NCI-H1092 (cell line): ENCODE measurements around the gene BDKRB1.
"Not testable (repeated sequence)": the region's sequence is repeated elsewhere in the genome, so short reads cannot be mapped to it uniquely, and the experiment has no call there.

ENCODE experiments used
- DNase-seq: peaks from one replicate; lab custom pipeline; 2025; lab: John Stamatoyannopoulos, UW

Gene BDKRB1

DNA sequence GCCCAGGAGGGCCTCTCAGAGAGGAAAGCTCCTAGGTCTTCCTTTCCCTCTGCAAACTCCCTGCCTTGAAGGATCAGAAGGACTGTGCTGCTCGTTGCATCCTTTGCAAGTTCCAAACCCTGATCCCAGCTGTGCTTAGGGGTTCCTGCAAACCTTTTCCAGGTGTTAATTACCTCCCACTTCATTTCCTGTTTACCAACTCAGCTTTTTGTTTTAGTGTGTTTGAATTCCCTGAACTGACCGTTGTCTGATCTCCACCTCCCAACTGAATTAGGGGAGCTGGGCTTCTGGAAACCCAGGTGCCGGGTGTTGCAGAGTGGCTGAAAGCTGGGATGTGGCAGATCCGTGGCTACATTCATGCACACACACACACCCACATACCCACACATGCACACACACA, 20.6 kb upstream of the BDKRB1 start:
- DNase-seq: no peak

DNA sequence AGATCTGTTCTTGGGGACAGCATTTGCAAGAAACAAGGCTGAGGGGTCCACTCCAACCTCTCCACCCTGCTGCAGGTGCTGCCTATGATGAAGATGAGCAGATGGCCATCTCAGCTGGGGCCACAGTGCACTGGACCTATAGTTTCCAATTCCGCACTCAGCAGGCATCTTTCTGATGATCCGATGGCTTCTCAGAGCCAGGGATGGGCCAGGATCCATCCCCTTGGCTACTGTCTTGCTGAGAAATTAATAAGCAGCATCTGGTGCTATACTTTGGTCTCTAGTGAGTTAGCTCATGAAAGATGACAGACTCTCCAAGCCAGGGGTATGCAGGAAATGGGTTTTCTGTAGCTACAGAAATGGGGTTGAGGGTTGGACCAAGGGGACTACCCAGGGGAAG, 18.4 kb upstream of the BDKRB1 start:
- no peak for DNase-seq

DNA sequence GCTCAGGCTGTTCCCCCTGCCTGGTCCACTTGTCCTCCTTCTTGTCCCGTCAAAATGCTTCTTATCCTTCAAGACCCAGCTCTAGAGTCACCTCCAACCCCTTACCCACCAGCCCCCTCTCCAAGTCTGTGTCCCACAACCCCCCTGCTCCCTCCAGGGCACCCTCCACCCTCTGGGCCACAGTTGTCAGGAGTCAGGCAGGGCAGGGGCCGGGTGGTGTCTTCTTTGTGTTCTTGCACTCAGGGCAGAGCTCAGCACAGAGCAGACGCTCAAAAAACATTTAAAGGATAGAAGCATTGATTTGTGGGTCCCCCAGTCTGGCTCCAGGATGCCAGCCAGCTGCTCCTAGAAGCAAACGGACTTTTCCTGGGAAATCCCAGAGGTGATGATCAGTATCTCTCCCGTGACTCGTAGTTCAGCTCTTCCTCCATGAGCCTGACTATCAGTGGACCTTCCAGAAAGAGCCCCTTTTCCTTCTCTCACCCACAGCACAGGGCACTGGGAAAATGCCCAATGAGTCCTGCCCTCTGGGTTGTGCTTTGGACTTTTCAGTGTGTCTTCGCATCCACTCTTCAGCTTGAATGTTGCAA, 17.2 kb upstream of the BDKRB1 start:
- DNase-seq: no peak

DNA sequence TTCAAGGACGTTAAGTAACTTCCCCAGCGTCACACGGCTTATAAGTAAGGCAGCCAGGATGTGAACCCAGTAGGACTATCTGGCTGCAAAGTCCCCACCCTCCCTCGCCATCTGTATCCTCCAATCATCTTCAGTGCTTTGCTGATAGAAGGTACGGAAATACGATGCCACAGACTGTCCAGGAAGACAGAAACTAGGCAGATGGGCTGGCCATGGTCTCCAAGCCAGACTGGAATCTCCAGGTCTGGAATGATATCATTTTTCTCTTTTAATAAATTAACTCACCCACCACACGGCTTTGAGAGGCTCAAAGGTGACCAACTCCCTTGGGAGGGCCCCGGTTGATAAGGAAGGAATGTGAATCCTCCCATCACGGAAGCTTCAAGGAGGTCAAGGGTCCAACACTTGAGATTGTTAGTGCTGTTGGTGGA, 16.3 kb upstream of the BDKRB1 start:
- no peak for DNase-seq

DNA sequence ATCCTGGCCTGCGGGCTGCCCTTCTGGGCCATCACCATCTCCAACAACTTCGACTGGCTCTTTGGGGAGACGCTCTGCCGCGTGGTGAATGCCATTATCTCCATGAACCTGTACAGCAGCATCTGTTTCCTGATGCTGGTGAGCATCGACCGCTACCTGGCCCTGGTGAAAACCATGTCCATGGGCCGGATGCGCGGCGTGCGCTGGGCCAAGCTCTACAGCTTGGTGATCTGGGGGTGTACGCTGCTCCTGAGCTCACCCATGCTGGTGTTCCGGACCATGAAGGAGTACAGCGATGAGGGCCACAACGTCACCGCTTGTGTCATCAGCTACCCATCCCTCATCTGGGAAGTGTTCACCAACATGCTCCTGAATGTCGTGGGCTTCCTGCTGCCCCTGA, 15.4 kb upstream of the BDKRB1 start:
- DNase-seq: no peak

DNA sequence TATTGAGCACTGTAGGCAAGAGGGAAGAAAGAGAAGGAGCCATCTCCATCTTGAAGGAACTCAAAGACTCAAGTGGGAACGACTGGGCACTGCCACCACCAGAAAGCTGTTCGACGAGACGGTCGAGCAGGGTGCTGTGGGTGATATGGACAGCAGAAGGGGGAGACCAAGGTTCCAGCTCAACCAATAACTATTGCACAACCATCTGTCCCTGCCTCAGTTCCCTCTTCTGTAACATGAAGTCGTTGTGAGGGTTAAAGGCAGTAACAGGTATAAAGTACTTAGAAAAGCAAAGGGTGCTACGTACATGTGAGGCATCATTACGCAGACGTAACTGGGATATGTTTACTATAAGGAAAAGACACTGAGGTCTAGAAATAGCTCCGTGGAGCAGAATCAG, 13.9 kb upstream of the BDKRB1 start:
- no peak for DNase-seq

DNA sequence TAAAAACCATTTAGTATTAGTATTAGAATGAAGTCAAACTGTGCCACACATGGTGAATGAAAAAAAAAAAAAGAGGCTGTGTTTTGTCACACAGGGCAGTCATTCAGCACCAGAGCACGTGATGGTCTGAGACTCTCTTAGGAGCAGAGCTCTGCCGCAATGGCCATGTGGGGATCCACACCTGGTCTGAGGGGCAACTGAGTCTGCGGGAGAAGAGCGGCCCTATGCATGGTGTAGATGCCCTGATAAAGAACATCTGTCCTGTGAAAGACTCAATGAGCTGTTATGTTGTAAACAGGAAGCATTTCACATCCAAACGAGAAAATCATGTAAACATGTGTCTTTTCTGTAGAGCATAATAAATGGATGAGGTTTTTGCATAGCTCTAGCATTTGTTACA, 12.2 kb upstream of the BDKRB1 start:
- DNase-seq: no peak

DNA sequence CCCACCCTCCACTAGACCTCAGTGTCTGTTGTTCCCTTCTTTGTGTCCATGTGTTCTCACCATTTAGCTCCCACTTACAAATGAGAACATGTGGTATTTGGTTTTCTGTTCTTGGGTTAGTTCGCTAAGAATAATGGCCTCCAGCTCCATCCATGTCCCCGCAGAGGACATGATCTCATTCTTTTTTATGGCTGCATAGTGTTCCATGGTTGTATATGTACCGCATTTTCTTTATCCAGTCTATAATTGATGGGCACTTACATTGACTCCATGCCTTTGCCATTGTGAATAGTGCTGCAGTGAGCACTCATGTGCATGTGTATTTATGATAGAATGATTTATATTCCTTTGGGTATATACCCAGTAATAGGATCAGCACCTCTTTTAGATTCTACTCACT, 10.9 kb upstream of the BDKRB1 start:
- DNase-seq: not testable (repeated sequence)

DNA sequence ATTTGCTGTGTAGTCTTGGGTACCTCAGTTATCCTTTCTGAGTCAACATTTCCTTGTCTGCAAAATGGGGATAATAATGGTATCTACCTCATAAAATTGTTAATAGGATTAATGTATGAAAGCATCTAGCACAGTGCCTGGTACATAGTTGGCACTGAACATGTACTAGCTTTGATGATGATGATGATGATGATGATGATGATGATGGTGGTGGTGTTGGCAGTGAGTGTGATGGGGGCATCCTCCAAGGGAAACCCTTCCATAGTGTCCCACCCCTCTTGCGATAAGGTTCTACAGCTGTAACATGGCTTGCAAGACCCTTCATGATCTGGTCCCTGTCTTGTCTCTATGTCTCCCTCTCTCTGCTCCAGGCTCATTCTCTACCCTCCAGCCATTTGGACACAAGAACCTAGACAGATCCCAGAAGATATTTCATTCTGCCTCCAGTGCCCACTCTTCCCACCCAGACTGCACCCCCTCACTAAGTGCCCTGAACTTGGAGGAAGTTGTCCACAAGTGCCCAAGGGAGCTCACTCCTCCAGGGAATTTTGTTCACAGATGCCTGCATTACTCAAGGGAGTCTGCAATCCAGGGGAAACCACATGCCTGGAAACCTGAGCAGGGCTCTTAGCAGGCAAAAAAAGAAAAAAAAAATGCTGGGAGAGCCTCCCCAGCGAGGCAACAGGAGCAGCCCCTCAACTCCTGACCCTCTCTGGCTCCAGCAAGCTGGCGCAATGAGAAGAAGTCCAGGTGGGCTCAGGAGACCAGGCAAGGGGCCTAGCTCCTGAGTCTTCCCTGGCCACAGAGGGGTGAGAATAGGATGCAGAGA, 10.1 kb upstream of the BDKRB1 start:
- no peak for DNase-seq

DNA sequence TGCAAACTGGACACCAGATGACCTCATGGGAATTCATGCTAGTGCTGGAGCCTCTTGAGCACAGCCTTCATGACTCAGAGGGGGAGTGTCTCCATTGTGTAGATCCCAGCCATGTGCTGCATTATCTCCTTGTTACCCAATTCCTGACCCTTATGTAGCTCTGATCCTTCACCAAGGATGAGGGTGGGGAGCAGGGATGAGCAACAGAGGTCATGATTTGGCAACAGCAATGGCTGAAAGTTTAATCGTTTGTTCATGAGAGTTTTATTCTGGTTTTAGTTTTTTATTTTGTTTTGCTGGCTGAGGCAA, 9.5 kb upstream of the BDKRB1 start:
- no peak for DNase-seq

DNA sequence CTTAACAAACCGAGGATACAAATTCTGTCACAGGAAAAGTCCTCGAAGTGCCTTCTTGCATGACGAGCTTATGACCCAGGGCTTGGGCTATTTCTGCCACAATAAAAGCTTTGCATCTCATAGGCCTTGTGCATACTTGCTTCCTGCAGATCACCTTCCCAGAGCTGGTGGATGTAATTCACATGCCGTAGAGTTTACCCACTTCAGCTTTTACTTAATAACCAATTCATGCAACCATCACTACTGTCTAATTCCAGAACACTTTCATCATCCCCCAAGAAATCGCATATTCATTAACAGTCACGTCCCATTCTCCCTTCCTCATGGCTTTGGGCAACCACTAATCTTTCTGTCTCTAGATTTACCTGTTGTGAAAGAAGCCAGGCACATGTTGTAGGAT, 9.0 kb upstream of the BDKRB1 start:
- DNase-seq: no peak

DNA sequence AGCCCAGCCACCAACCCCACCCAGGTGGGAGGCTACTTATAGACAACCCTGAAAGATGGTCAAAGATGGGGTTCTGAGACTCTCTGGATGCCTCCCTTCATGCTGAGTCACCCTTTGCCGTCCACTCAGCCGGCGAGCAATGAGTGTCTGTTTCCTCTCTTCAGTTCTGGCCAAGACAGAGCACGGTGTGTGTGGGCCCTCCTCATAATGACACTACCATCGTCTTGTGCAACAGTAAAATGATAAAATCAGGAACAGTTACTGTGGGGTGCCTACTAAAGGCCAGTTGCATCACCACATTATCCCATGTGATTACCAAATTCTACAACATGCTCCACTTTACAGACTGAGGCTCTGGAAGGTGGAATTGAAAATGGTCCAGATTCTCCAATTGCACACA, 7.0 kb upstream of the BDKRB1 start:
- no peak for DNase-seq

DNA sequence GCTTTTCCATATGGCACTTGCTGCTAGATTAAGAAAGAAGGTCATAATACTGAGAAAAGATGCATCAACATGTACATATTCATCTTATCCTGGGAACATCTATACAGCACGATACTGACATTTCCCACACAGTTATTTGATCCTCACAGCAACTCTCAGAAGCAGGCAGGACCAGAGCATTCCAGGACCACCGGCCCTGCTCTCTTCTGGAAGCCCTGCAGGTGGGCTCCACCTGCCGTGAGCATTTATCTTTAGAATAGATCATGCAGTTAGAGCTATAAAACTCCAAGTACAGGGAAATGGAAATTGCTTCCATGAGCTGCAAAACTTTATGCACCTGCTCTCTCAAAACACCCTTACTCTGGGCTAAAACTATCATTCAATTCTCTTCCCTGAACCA, 5.5 kb upstream of the BDKRB1 start:
- DNase-seq: no peak

DNA sequence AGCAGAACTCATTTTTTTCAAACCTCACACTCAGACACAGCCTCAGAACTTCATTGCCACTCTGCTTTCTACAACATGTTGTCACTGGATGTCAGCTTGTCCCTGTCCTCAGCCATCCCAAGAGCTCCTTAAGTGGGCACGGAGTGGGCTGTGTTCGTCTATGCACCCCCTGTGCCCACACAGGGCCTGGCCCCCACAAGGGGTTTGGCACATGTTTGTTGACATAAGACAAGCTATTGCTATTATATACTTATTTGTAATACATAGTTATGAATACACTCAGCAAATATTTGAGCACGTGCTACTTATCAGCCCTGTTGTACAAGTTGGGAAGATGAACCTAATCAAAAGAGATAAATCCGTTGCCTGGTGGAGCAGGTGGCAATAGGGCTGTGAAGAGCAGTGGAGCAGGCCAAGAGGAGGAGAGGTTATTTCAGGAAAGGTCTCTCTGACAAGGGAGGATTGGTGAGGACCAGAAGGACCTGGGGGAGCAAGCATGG, 4.3 kb upstream of the BDKRB1 start:
- no peak for DNase-seq

DNA sequence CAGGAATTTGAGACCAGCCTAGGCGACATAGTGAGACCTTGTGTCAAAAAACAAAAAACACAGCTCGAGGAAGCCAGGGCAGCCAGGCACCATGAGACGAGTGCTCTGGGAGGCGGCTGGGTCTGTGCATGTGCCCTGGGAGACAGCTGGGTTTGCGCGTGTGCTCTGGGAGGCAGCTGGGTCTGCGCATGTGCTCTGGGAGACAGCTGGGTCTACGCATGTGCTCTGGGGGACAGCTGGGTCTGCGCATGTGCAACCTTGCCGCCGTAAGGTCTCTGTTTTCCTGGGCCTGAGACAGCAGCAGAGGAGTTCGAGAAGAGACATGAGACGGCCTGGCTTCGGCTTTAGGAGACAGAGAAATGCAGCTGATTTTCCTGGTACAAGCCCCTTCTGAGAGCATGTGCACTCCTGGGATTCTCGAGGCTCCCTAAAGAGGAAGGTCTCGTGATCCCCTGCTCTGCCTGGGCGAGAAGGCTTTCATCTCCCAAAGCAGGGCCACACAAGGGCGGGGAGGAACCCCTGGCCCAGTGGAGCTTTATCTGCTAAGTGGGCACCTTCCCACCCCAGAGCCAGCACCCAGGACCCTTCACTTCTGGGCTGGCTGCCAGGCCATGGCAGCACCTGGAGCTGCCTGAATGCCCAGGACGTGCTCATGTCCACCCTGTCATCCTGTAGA, 3.5 kb upstream of the BDKRB1 start:
- DNase-seq: peak; percentile 65

DNA sequence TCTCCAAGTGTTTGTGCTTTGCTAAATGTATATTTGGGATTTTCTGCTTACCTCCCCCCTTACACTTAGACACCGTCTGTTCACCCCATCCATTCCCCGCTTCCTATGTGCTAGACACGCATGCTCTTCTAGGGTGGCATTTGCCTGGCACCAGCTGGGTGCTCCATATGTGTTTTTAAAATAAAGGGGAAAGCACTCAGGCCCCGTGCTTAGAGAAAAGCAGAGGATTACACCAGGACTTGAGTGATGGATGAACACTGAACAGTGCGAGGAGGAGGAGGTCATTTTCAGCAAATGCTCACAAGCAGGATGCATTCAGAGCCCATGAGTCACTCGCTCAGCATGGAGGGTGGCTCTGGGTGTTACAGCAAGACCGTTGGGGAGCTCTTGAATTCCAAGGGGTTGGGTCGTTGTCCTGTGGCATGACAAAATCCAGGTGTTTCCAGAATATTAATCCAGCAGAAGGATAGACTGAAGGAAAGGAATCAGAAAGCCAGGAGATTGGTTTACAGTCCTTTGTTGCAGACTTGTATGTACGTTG, 2.9 kb upstream of the BDKRB1 start:
- DNase-seq: no peak

DNA sequence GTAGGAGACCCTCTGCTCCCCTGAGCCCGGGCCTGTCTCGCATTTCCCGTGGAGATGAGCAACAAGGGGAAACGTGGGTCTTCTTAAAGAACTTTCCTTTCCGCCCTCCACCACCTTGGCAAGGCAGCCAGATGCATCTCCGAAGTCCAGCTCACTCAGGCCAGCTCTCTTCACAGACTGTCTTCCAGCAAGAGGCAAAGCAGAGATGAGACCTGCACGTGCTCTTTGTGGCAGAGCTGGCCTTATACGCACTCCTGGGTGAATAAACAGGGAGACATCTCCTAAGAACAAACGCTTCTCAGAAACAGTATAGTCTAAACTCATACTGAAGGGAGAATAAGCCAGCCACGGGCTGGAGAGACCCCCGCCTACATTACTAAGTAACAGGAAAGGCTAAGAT, 1.3 kb upstream of the BDKRB1 start:
- no peak for DNase-seq

DNA sequence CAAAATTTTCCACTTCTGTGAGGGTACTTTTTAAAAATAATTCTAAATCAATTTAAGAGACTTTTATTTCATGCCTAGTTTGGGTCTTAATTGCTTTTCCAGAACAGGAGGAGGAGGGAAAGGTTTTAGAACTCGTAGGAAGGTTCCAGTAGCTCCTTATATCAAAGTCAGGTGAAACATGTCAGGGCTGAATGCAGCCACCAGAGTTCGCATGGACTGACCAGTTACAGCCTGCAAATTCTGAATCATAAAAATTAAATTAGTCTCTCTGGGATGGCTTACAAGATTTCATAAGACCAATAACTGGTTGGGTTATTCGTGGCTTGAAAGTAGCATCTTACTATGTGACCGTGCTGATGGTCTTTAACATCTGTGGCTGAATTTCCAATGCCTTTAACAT, 397 bp downstream of the BDKRB1 start:
- no peak for DNase-seq

DNA sequence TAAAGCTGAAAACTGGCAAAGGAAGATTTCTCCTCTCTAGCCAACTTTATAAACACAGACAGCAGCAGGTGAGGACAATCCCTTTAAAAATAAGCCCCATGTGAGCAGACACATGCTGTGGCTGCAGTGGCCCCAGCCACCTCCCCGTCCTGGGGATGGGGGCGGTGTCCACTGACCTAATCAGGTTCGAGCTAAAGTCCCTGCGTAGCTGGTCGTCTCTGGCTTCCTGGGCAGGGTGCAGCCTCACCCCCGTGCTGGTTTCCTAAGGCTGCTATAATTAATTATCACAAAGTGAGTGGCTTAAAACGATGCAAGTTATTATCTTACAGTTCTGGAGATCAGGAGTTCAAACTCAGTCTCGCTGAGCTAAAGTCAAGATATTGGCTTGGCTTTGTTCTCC, 1.0 kb downstream of the BDKRB1 start:
- DNase-seq: no peak

DNA sequence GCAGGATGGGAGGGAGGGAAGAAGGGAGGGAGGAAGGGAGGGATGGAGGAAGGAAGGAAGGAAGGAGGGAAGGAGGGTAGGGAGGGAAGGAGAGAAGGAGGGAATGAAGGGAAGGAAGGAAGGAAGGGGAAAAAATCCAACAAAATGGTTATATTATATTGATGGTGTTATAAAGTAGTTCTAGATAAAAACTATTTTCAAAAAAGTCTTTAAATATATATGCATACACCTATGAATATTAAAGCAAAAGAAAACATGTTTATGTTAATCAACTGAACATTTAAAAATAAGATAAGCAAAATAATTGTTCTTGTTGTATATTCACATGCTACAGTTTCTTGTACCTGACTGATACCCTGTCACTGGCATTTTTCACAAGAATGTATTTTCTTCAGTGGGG, 1.9 kb downstream of the BDKRB1 start:
- no peak for DNase-seq

DNA sequence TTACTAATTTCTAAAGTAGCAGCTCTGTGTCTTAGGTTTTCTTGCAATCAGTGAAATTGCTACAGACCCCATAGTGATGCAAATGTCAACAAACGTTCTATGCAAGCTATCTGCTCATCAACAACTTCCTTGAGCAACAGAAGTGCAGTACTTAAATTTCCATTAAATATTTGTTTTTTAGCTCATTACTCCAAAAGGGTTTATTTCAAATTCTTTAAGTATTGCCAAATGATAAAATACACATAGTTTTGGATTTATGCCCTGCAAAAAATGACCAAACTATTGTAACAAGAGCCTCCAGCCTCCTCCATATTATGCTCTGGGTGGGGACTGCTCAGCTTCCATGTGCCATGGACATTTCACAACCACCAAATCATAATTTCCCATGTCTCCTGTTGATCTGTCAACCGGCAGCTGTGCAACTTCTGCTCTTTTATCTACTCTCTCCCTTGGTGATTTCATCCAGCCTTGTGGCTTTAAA, 4.4 kb downstream of the BDKRB1 start:
- no peak for DNase-seq

DNA sequence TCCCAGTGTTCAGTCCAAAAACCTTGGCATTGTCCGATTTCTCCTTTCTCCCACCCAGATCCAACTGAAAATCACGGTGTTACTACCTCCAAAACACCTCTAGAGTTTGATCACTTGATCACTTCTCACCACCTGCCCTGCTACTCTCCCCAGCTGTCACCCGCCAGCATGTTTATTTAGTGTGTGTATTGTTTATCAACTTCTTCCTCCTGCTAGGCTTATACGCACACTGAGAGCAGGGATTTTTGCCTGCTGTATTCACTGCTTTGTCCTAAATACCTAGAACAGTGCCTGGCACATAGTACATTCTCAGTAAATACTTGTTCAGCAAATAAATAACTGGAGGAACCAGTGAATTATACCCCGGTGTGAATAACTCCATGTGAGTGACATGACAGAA, 5.0 kb downstream of the BDKRB1 start:
- no peak for DNase-seq
